NCI-H2196 (cell line): ENCODE data around the gene MAP7D1.
"Not testable (repeated sequence)": the region's sequence is repeated elsewhere in the genome, so short reads cannot be mapped to it uniquely, and the experiment has no call there.

Source experiments
- DNase-seq: peaks from one replicate; lab custom pipeline; 2025; ENCODE audit not compliant: unreplicated experiment; lab: John Stamatoyannopoulos, UW

The MAP7D1 gene

GRCh38 chr1:36151134-36151844 is 4.7 kb upstream of the MAP7D1 start:
- no peak for DNase-seq

- no peak for DNase-seq
Observed at GRCh38 chr1:36151845-36152203, 4.1 kb upstream of the MAP7D1 start.

GRCh38 chr1:36153476-36153875 is 2.5 kb upstream of the MAP7D1 start:
- DNase-seq, result no peak

- DNase-seq, result no peak
Observed at GRCh38 chr1:36154335-36154734, 1.6 kb upstream of the MAP7D1 start.

- peak; percentile 17 for DNase-seq
Observed at GRCh38 chr1:36154765-36155407, 1.1 kb upstream of the MAP7D1 start.

GRCh38 chr1:36156329-36157114 is 562 bp downstream of the MAP7D1 start:
- peak; percentile 40 for DNase-seq

GRCh38 chr1:36157115-36157903 is 1.3 kb downstream of the MAP7D1 start:
- no peak for DNase-seq

- DNase-seq, result no peak
Observed at GRCh38 chr1:36157973-36158826, 2.2 kb downstream of the MAP7D1 start.

GRCh38 chr1:36158827-36159252 is 2.9 kb downstream of the MAP7D1 start:
- not testable (repeated sequence) for DNase-seq

- DNase-seq, result no peak
Observed at GRCh38 chr1:36159614-36160387, 3.8 kb downstream of the MAP7D1 start.

GRCh38 chr1:36160388-36160948 is 4.5 kb downstream of the MAP7D1 start:
- no peak for DNase-seq

GRCh38 chr1:36160949-36161485 is 5.1 kb downstream of the MAP7D1 start:
- DNase-seq, result no peak

- no peak for DNase-seq
Observed at GRCh38 chr1:36161641-36162531, 5.9 kb downstream of the MAP7D1 start.

- no peak for DNase-seq
Observed at GRCh38 chr1:36162680-36163239, 6.8 kb downstream of the MAP7D1 start.

- no peak for DNase-seq
Observed at GRCh38 chr1:36163426-36163825, 7.5 kb downstream of the MAP7D1 start.

GRCh38 chr1:36164361-36164760 is 8.4 kb downstream of the MAP7D1 start:
- DNase-seq, result no peak

GRCh38 chr1:36165145-36165544 is 9.2 kb downstream of the MAP7D1 start:
- DNase-seq, result no peak

- DNase-seq, result no peak
Observed at GRCh38 chr1:36166136-36166535, 10.2 kb downstream of the MAP7D1 start.
